Body of pancreas (tissue), 4 donors: ENCODE results near the gene CMIP.

Source experiments
- CTCF ChIP-seq, 7 experiments: fragments of 450-650 bp in 4 of 7; fragments of 200-600 bp in 3 of 7; sonication (generic) in 3 of 7; IDR thresholded peaks; one replicate each; pipeline ENCODE4 v1.5.1; 2016 to 2019; ENCODE audit warnings: antibody characterized with exemption in 7 of 7
- POLR2A ChIP-seq, 3 donors: fragments of 450-650 bp; IDR thresholded peaks; one replicate each; pipeline ENCODE4 v1.6.1; 2016; ENCODE audit warnings: antibody characterized with exemption in 3 of 3, mild to moderate bottlenecking in 2 of 3

DNA sequence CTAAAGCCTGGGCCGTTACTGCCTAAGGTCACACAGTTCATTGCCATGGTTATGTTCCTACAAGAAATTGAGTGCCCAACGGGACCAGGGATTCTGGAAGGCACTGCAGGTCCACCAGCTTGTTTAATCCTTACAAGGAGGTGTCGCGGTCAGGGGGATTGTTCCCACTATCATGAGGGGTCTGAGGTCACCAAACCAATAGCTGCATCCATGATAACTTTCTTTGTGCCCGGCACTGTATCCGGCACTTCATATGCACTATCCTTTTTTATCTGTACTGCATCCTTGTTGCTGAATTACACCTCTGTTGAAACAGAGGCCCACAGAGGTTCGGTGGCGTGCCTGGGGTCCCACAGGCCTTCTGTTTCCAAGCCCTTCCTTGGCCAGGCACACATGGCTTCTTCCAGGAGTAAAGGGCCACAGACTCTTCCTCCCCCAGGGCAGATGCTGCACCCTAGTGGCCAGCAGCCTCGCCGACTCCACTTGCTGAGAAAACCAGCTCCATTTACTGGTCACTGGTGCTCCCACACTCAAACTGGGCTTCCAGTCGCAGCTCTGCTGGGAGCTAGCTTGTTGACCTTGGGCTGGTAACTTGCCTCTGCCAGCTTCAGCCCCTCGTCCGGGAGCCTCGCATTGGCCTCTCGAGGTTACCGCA lies 252.5 kb downstream of the CMIP start:
- TF ChIP-seq CTCF (IDR thresholded peaks at IDR 0.05) (peak; percentile 52 to 84 (median 61)), POLR2A (IDR thresholded peaks at IDR 0.05) (no peak)
